HepG2 (cell line): ENCODE results near the gene CYSTM1. TPM values are rescaled to one million over a fixed set of nuclear protein-coding genes. Genes with fewer than 3 reads are reported as not detected.

Experiments used
- CREB1 ChIP-seq, 2 experiments: fragments of 450-650 bp in 1 of 2; IDR thresholded peaks; 2 replicates each; pipeline ENCODE4 v1.6.1; 2016 to 2017; ENCODE audit warnings: control low read depth in 1 of 2, mild to moderate bottlenecking in 1 of 2, missing compliant biosample characterization in 1 of 2, missing genetic modification characterization in 1 of 2
- EHMT2 ChIP-seq: fragments of 200-600 bp; sonication (generic); IDR thresholded peaks from 2 replicates; pipeline ENCODE4 v1.7.0; 2017; ENCODE audit warnings: antibody characterized with exemption, low read depth, low read length, borderline replicate concordance
- ELF3 ChIP-seq: IDR thresholded peaks from 2 replicates; pipeline ENCODE4 v1.6.1; 2016; ENCODE audit warnings: missing genetic modification reagents, missing compliant biosample characterization
- GATAD2A ChIP-seq: IDR thresholded peaks from 2 replicates; pipeline ENCODE4 v1.6.1; 2016
- HMG20A ChIP-seq: IDR thresholded peaks from 2 replicates; pipeline ENCODE4 v1.6.1; 2016; ENCODE audit warnings: borderline replicate concordance
- LCORL ChIP-seq, 2 experiments: fragments of 450-650 bp in 1 of 2; sonication (generic) in 1 of 2; formaldehyde crosslinking in 1 of 2; IDR thresholded peaks; 2 replicates each; pipeline versions ENCODE4 v1.5.0 to v1.6.1; 2017 to 2020; ENCODE audit warnings: antibody characterized with exemption in 1 of 2, missing genetic modification reagents in 1 of 2
- NAIF1 ChIP-seq: sonication (generic); formaldehyde crosslinking; IDR thresholded peaks from 2 replicates; pipeline ENCODE4 v1.5.0; 2020; ENCODE audit warnings: mild to moderate bottlenecking, missing genetic modification reagents, borderline replicate concordance
- RAD21 ChIP-seq: fragments of 450-650 bp; formaldehyde crosslinking; IDR thresholded peaks from 2 replicates; pipeline ENCODE4 v1.5.0; 2020; ENCODE audit warnings: mild to moderate bottlenecking
- RBAK ChIP-seq: sonication (generic); formaldehyde crosslinking; IDR thresholded peaks from 2 replicates; pipeline ENCODE4 v1.5.1; 2020; ENCODE audit warnings: mild to moderate bottlenecking, missing genetic modification reagents
- SOX6 ChIP-seq, 2 experiments: fragments of 450-650 bp in 1 of 2; sonication (generic) in 1 of 2; formaldehyde crosslinking in 1 of 2; IDR thresholded peaks; 2 replicates each; pipeline versions ENCODE4 v1.4.0 to v1.6.1; 2017 to 2020; ENCODE audit warnings: antibody characterized with exemption in 1 of 2, mild to moderate bottlenecking in 1 of 2, missing genetic modification reagents in 1 of 2
- USF2 ChIP-seq, 2 experiments: sonication (generic) in 1 of 2; formaldehyde crosslinking in 1 of 2; IDR thresholded peaks; 2 replicates each; pipeline versions ENCODE4 v1.5.1 to v1.6.1; 2011 to 2020; ENCODE audit warnings: borderline replicate concordance in 1 of 2, low read depth in 1 of 2, low read length in 1 of 2, mild to moderate bottlenecking in 1 of 2, missing genetic modification reagents in 1 of 2, moderate library complexity in 1 of 2
- ZFP1 ChIP-seq: IDR thresholded peaks from 2 replicates; pipeline ENCODE4 v1.6.1; 2016
- ZMAT5 ChIP-seq: sonication (generic); formaldehyde crosslinking; IDR thresholded peaks from 2 replicates; pipeline ENCODE4 v1.5.0; 2020; ENCODE audit warnings: mild to moderate bottlenecking, low read depth, missing genetic modification reagents, borderline replicate concordance
- ZMYM4 ChIP-seq: sonication (generic); formaldehyde crosslinking; IDR thresholded peaks from 2 replicates; pipeline ENCODE4 v1.8.1; 2023; ENCODE audit warnings: mild to moderate bottlenecking, missing genetic modification reagents
- ZNF414 ChIP-seq: sonication (generic); formaldehyde crosslinking; IDR thresholded peaks from 2 replicates; pipeline ENCODE4 v1.5.0; 2020; ENCODE audit warnings: missing genetic modification reagents
- ZNF567 ChIP-seq: sonication (generic); formaldehyde crosslinking; IDR thresholded peaks from 2 replicates; pipeline ENCODE4 v1.8.1; 2023; ENCODE audit warnings: mild to moderate bottlenecking, missing genetic modification reagents, borderline replicate concordance
- ZSCAN31 ChIP-seq: sonication (generic); formaldehyde crosslinking; IDR thresholded peaks from 2 replicates; pipeline ENCODE4 v1.5.0; 2020; ENCODE audit warnings: low read depth, mild to moderate bottlenecking, missing genetic modification reagents
- polyA plus RNA-seq, 8 experiments: library from polyadenylated mRNA; depleted of rRNA in 3 of 8; stranded (reverse) in 7 of 8; unstranded in 1 of 8; fragments of >200 nt; fragmentation: Illumina TruSeq in 4 of 8; extraction: Trizol in 4 of 8; gene quantifications; 2 replicates each; pipeline versions ENCODE4 v1.2.1 to v1.2.3, GENCODE V29; 2011 to 2016; ENCODE audit warnings: low read depth in 4 of 8, missing spikeins in 1 of 8, mixed read lengths in 1 of 8; ENCODE audit not compliant: insufficient read depth in 1 of 8
- total RNA-seq, 5 experiments: library from RNA; depleted of rRNA; stranded (reverse); fragments of >200 nt; fragmentation: Illumina TruSeq; extraction: Trizol; gene quantifications; 2 replicates each; pipeline ENCODE4 v1.2.3, GENCODE V29; 2016; ENCODE audit warnings: low read depth in 1 of 5
- TF ChIP-seq, protein P1 (sequence below): IDR thresholded peaks from 2 replicates; pipeline ENCODE4 v1.6.1; 2016; ENCODE audit warnings: low read depth, control low read depth

CYSTM1 gene
- total and polyA plus RNA-seq, 2 of the 13 experiments (the other 11 are each of a cell fraction or from before 2014, with no cell fraction given): 40.0 to 73.4 TPM

GRCh38 chr5:140157032-140157781 is 17.8 kb upstream of the CYSTM1 start (continued):
- TF ChIP-seq CREB1 (IDR thresholded peaks at IDR 0.05): no peak
- peak; percentile 60 for TF ChIP-seq CREB1 (CRISPR knock-in tag; IDR thresholded peaks at IDR 0.05)
- TF ChIP-seq RBAK (CRISPR knock-in tag): no peak
- no peak for TF ChIP-seq ZNF567 (CRISPR knock-in tag)
- no peak for TF ChIP-seq ZMAT5 (CRISPR knock-in tag)
- TF ChIP-seq ELF3 (CRISPR knock-in tag): peak; percentile 56; the same call in 1 of the 2 replicates
- peak; percentile 41; the same call in 1 of the 2 replicates for TF ChIP-seq GATAD2A (CRISPR knock-in tag)
- no peak for TF ChIP-seq USF2 (IDR thresholded peaks at IDR 0.05; ENCODE audit: low read depth, low read length)
- no peak for TF ChIP-seq USF2 (CRISPR knock-in tag; IDR thresholded peaks at IDR 0.05; ENCODE audit: borderline replicate concordance)
- no peak for TF ChIP-seq NAIF1
- peak; percentile 92 for TF ChIP-seq RAD21 (CRISPR knock-in tag)
- TF ChIP-seq, protein P1, sequence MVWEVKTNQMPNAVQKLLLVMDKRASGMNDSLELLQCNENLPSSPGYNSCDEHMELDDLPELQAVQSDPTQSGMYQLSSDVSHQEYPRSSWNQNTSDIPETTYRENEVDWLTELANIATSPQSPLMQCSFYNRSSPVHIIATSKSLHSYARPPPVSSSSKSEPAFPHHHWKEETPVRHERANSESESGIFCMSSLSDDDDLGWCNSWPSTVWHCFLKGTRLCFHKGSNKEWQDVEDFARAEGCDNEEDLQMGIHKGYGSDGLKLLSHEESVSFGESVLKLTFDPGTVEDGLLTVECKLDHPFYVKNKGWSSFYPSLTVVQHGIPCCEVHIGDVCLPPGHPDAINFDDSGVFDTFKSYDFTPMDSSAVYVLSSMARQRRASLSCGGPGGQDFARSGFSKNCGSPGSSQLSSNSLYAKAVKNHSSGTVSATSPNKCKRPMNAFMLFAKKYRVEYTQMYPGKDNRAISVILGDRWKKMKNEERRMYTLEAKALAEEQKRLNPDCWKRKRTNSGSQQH (CRISPR knock-in tag): 0 out of 2 replicates have a peak, but pooled peaks have one; percentile 27
- TF ChIP-seq LCORL (IDR thresholded peaks at IDR 0.05): no peak
- TF ChIP-seq LCORL (CRISPR knock-in tag; IDR thresholded peaks at IDR 0.05): peak; percentile 63; the same call in 1 of the 2 replicates
- peak; percentile 21; the same call in 1 of the 2 replicates for TF ChIP-seq HMG20A
- TF ChIP-seq ZMYM4 (CRISPR knock-in tag): peak; percentile 47; the same call in 1 of the 2 replicates
- TF ChIP-seq SOX6 (IDR thresholded peaks at IDR 0.05): no peak
- peak; percentile 84 for TF ChIP-seq SOX6 (CRISPR knock-in tag; IDR thresholded peaks at IDR 0.05)
- TF ChIP-seq ZNF414 (CRISPR knock-in tag): 0 out of 2 replicates have a peak, but pooled peaks have one; percentile 49
- TF ChIP-seq ZSCAN31 (CRISPR knock-in tag): peak; percentile 39; the same call in 1 of the 2 replicates
- no peak; the same call in 1 of the 2 replicates for TF ChIP-seq ZFP1
- no peak for TF ChIP-seq EHMT2
